HG03378 (cell line): ENCODE results near the gene ARHGAP28.
"Not testable (repeated sequence)": the region's sequence is repeated elsewhere in the genome, so short reads cannot be mapped to it uniquely, and the experiment has no call there.

Experiments used
- ATAC-seq: cut with Tn5 transposase; IDR thresholded peaks from one replicate; pipeline ENCODE4 v1.9.1; 2021; ENCODE audit warnings: mild to moderate bottlenecking, moderate library complexity; ENCODE audit not compliant: unreplicated experiment

Gene ARHGAP28

DNA sequence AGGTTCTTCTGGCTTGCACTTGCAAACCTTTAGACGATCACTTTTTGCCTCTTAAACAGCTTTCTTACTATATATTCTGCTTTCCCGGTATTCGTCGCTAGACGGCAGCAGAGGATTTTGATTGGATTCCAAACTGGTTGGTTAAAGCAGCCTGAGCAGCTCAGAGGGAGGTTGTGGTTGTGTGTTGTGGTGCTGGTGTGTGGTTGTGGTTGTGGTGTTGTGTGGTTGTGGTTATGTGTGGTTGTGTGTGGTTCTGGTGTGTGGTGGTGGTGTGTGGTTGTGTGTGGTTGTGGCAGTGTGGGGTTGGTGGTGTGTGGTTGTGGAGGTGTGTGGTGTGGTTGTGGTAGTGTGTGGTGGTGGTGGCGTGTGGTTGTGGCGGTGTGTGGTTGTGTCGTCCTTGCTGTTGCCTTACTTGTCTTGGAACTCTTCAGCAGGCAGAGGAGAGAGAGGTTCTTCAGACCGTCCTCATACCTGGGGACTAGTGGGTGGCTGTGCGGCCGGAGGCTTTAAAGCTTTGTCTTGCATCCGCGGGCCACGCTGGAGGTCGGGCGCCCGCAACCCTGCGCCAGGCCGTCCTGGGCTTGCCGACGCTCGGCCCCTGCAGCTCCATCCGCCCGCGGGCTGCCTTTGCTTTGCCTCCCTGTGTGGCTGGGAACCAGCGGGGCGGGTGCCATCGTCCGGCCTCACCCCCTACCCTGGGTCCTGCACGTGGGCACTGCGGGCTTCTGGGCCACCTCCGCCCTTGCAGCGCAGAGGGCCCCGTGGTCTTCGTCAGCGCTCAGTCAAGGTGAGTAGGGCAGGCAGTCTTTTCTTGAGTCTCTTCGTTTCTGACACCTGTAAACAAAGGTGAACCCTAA lies 190.8 kb downstream of the ARHGAP28 start:
- no peak for ATAC-seq

DNA sequence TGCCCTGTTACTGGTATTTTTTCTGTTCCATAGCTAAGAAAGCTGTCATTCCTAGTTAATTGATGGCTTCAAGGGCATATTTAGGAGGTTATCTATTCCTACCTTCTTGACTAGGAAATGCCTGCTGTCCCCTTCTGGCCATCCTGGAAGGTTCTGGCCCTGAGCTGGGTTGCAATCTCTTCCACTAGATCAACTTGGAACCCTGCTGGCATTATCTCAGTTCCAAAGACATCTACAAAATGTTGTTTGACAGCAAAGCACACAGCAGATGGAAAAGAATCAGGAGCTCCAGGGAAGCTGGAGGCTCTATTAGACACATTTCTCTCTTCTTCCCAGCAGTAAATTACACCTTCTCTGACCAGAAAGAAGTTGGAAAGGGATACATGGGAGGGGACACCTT lies 192.1 kb downstream of the ARHGAP28 start:
- ATAC-seq: no peak

- no peak for ATAC-seq
Measured at GRCh38 chr18:6923220-6923619, 193.7 kb downstream of the ARHGAP28 start.

DNA sequence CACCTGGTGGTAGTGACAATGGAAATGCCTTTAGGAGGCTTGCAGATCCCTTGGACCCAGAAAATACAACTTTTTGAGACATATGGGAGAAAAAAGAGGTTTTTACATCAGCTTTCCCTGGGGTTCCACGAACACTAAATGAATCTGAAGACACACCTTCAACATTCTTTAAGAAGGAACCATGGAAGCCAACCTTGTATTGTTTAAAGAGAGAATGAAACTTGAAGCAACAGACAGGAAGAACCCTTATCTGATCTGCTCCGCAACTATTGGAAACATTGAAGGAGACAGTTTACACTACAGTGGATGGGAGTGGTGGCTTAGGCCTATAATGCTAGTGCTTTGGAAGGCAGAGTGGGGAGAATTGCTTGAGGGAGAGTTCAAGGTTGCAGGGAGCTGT lies 197.6 kb downstream of the ARHGAP28 start:
- ATAC-seq: no peak

GRCh38 chr18:6928359-6928758 lies 198.8 kb downstream of the ARHGAP28 start:
- ATAC-seq: no peak

- ATAC-seq: no peak
Measured at GRCh38 chr18:6929370-6930102, 200.0 kb downstream of the ARHGAP28 start.

DNA sequence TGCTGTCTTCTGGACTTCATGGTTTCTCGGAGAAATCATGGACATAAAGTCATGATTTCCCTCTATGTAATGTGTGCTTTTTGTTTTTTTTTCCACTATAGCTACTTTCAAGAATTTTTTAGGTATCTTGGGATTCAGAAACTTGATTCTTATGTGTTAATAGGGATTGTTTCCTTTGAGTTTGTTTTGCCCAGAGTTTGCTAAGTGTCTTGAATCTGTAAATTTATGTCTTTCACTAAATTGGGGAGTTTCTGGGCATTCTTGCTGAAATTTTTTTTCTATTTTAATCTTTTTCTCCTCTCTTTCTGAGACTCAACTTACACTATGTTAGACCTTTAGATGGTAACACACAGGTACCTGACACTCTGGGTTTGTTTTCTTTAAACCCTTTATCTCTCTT lies 205.3 kb downstream of the ARHGAP28 start:
- no peak for ATAC-seq

DNA sequence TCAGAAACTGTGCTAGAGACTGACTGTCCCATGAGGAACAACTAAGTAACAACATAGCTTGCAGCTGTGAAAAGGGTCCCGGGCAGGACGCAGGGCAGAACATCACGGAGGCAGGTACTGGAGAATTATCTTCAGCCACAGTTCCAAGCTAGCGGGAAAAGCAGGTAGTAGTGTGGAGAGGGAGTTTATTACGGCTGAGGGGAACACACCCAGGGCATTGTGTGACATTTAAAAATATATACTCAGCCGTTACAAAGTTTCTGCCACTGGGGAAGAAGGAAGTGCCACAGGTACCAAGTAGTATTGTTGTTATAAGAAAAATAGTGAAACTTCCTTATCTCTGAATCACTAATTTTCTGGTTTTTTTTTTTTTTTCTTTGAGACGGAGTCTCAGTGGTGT lies 208.5 kb downstream of the ARHGAP28 start:
- ATAC-seq: no peak

DNA sequence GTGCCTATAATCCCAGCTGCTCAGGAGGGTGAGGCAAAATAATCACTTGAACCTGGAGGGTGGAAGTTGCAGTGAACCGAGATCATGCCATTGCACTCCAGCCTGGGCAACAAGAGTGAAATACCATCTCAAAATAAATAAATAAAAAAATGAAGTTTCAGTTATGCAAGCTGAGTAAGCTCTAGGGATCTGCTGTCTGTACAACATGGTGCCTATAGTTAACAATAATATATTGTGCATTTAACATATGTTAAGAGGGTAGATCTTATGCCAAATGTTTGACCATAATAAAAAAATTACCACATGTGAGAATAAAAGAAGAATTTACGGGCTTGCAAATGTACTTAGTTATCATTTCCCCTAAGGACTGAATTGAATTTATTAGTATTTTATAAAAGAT lies 208.9 kb downstream of the ARHGAP28 start:
- ATAC-seq: not testable (repeated sequence)

DNA sequence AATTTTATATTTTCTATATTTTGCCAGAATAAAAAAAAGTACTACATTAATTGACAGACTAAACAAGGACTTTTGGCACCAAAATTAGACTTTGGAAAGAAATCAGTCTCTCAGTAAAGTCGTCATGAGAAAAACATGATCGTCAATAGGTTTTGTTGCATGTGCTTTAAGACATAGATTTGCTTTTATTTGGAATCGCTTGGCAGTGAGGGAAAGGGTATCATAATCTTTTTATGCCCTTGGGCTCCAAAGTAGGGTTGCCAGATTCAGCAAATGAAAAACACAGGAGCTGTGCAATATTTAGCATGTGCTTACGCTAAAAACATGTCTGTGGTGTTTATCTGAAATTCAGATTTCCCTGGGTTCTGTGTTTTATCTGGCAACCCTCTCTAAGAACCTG lies 210.5 kb downstream of the ARHGAP28 start:
- no peak for ATAC-seq

DNA sequence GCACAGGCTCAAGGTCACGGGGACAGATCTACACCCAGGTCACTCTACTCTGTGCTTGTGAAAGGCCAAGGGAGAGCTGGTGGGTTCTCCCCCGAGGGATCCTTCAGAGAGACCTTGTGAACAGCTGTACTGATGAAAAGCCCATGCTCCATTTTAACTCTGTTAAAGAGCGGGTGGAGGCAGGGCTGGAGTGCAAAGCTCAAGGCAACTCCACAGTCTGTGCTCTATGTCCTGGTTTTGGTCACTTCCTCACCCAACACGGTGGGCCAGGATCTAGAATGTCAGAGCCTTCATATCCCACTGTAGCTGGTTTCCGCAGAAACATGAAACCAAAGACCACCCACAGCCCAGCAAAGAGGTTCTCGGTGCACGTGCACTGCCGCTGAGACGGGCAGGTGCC lies 210.9 kb downstream of the ARHGAP28 start:
- no peak for ATAC-seq

DNA sequence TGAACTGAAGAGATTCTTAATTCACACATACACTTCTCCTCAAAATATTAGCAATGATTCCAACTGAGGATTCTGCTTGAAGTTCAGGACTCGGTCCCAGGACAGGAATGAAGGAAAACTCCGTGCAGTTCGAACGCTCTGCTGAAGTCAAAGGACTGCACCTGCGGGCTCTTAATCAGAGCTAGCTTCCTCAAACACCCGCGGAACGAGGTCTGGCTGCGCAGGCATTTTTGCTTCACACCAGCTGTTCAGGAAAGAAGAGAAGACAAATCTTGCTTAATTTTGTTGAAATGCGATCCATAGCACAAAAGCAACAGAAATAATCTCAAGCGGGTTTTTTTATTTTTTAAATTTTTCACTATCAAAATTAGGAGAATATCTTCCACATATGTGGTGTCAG lies 212.5 kb downstream of the ARHGAP28 start:
- ATAC-seq: no peak

GRCh38 chr18:6942742-6943141 lies 213.2 kb downstream of the ARHGAP28 start:
- no peak for ATAC-seq

DNA sequence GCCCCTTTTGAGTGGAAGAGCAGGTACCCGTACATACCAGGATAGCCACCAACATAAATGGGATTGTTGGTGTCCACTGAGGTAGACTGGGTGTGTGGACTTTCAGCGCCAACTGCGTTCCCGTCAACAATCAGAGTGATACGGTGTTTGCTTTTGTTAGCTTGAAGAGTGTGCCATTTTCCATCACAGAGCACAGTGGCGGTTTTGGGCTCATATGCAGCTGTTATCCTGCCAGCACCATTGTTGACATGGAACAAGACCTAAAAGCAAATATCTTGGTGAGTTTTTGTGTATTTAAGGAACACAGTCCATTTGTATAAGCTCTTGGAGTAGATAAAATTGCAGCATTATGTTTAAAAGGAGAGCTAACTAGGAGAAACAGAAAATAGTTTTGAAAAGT lies 213.6 kb downstream of the ARHGAP28 start:
- no peak for ATAC-seq

DNA sequence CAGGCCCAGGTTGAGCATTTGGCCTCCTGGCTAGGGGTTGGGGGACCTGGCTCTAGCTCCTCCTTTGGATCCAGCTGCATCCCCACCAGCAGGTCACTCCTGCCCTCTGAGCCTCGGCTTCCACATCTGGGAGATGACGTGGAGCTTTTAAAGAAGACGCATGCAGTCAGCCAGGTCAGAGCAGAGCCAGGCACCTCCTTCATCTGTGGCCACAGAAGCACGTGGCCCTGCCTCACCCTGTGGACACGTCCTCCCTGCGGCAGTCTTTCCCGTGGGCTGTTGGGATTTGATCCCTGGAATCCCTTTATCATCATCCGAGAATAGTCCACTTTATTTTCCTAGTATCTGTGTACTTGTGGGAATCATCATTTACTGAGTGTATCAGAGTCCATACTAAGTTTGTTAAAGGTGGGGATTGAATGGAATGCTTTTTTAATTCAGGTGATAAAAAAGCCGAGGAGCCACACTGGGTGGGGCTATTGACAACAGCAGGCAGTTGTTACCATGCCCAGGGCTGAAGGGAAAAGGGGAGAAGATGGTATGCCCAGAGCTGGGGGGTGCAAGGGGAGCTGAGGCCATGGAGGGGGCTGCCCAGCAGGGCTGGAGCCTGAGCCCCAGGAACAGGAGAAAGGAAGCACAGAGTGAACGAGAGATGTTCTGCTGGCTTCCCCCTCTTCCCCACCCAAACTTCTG lies 218.0 kb downstream of the ARHGAP28 start:
- no peak for ATAC-seq

DNA sequence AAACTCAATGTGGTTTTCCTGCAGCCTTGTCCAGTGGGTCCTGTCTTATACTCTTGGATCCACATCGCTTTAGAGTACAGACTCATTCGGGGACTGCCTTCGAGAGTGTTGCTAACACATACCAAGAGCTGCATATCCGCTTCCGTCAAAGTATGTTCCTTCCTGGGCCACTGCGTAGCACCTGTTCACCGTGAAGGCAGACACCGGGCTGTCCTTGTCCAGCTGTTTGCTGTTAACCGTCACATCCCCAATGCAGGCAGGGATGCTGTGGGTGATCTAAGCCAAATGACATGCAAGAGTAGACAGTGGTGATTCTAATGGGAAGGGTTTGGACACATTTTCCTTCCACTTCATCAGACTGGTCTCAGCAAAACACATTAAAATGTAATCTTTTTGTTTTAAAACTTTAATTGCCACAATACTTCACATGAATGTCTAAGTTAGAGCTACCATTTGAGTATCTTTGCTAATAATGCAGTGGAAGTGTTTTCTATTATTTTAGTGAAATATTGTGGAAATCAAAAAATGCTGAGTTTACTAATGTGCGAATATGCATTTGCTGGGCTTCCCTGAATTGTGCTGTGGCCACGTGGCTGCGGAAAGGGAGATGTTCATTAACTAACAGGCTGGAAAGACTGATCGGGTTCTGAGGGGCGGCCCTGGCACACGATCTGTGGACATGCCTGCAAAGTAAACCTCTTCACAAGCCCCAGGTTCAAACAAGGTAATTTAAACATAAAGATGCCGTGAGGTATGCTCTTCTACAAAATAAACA lies 219.0 kb downstream of the ARHGAP28 start:
- ATAC-seq: no peak

- no peak for ATAC-seq
Measured at GRCh38 chr18:6949800-6950586, 220.5 kb downstream of the ARHGAP28 start.

DNA sequence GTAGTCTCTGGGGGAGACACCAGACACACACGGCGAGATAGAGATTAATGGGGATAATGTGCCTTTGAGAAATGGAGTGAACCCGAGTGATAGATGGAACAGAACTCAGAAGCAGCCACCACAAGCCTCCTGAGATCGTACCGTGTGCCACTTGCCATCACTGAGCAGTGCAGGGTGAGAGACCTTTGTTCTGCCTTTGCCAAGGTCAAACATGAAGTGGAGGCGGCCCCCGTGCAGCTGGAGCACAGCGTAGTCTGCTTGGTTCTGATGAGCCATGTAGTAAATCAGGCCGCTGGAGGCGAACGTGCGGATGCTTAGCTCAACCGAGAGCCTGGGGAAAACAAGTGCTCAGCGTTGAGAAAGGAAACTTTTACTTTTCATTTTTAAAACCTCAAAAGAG lies 221.1 kb downstream of the ARHGAP28 start:
- ATAC-seq: no peak

GRCh38 chr18:6951336-6952090 lies 222.0 kb downstream of the ARHGAP28 start:
- no peak for ATAC-seq
